ENCODE data around the gene CLEC3B. TPM values are rescaled to one million over a fixed set of nuclear protein-coding genes. Genes with fewer than 3 reads are reported as not detected.
A peak's percentile ranks its signal among the peaks of the same experiment; 100 is the strongest.

The CLEC3B gene
- total and polyA plus RNA-seq, 8 donors, result 16.7 to 199 (median 27.5) TPM; not detected in 2

GRCh38 chr3:45055032-45055410, 28.9 kb downstream of the CLEC3B start:
- H3K36me3 ChIP-seq, result no peaks in the 10 kb centered on the region
- peaks cover 0 to 45% (median 13%) of the 10 kb centered on the region in 4 donors for H3K4me1 ChIP-seq
- DNase-seq, result no peak
- no peak overlapping the region for H3K4me3 ChIP-seq
- WGBS, 5 donors, result 41 to 53% (median 47%) methylated on average over 2 of the region's 2 CpGs
- peak overlapping the region in 2 of 5 donors; percentile 63 to 69 for H3K27ac ChIP-seq
- H3K9me3 ChIP-seq, result no peaks in the 10 kb centered on the region
- peak in 1 of 3 donors; percentile 14 for TF ChIP-seq POLR2AphosphoS5 (IDR thresholded peaks at IDR 0.05)
- no peak for TF ChIP-seq EP300 (IDR thresholded peaks at IDR 0.05)
- intact Hi-C loops (cut with DNase I; ENCODE audit: low total_unique reads), result no loop called here
- no peaks in the 10 kb centered on the region for H3K27me3 ChIP-seq

- Histone ChIP-seq H3K9me3 (no peaks in the 10 kb centered on the region), H3K4me1 (peaks cover 0 to 45% (median 13%) of the 10 kb centered on the region in 4 donors), H3K27me3 (no peaks in the 10 kb centered on the region), H3K4me3 (no peak overlapping the region), H3K36me3 (no peaks in the 10 kb centered on the region), H3K27ac (peak overlapping the region in 2 of 5 donors; percentile 63 to 69)
- intact Hi-C loops (cut with DNase I; ENCODE audit: low total_unique reads), result no loop called here
- DNase-seq, result peak in 1 of 2 donors; percentile 29
- WGBS, 5 donors, result 69 to 78% (median 73%) methylated on average over 7 of the region's 7 CpGs
- TF ChIP-seq EP300 (IDR thresholded peaks at IDR 0.05) (no peak), CTCF (IDR thresholded peaks at IDR 0.05) (no peak), POLR2AphosphoS5 (IDR thresholded peaks at IDR 0.05) (no peak), POLR2A (IDR thresholded peaks at IDR 0.05) (no peak)
Measured at GRCh38 chr3:45055411-45056143, 29.5 kb downstream of the CLEC3B start.

GRCh38 chr3:45056608-45057301, 30.7 kb downstream of the CLEC3B start:
- TF ChIP-seq POLR2AphosphoS5 (IDR thresholded peaks at IDR 0.05), result no peak
- no peak for TF ChIP-seq EP300 (IDR thresholded peaks at IDR 0.05)
- TF ChIP-seq CTCF (IDR thresholded peaks at IDR 0.05), result no peak
- TF ChIP-seq POLR2A (IDR thresholded peaks at IDR 0.05), result no peak
- intact Hi-C loops (cut with DNase I; ENCODE audit: low total_unique reads), result no loop called here
- 56 to 76% (median 69%) methylated on average over 5 of the region's 5 CpGs for WGBS, 5 donors
- H3K27me3 ChIP-seq, result no peaks in the 10 kb centered on the region
- H3K36me3 ChIP-seq, result no peaks in the 10 kb centered on the region
- H3K4me1 ChIP-seq, result peaks cover 5 to 48% (median 13%) of the 10 kb centered on the region in 4 donors
- DNase-seq, result no peak
- no peaks in the 10 kb centered on the region for H3K9me3 ChIP-seq
- H3K27ac ChIP-seq, result peak overlapping the region in 3 of 5 donors; percentile 35 to 63 (median 48)
- H3K4me3 ChIP-seq, result no peak overlapping the region

- DNase-seq, result no peak
- Histone ChIP-seq H3K27ac (peak overlapping the region in 2 of 5 donors; percentile 48 to 63), H3K9me3 (no peaks in the 10 kb centered on the region), H3K36me3 (no peaks in the 10 kb centered on the region), H3K4me1 (peaks cover 5 to 56% (median 13%) of the 10 kb centered on the region in 4 donors), H3K4me3 (no peak overlapping the region), H3K27me3 (no peaks in the 10 kb centered on the region)
- 75 to 86% (median 75%) methylated on average over 3 of the region's 3 CpGs for WGBS, 5 donors
- TF ChIP-seq POLR2AphosphoS5 (IDR thresholded peaks at IDR 0.05) (no peak), EP300 (IDR thresholded peaks at IDR 0.05) (no peak), POLR2A (IDR thresholded peaks at IDR 0.05) (no peak), CTCF (IDR thresholded peaks at IDR 0.05) (no peak)
- intact Hi-C loops (cut with DNase I; ENCODE audit: low total_unique reads), result no loop called here
Measured at GRCh38 chr3:45057557-45057956, 31.5 kb downstream of the CLEC3B start.
